Peyer's patch (tissue), 4 donors: Measurements from ENCODE around the gene NARS2.

Experiments used
- CTCF ChIP-seq, 6 experiments: fragments of 450-650 bp in 4 of 6; fragments of 200-600 bp in 2 of 6; sonication (generic) in 1 of 6; IDR thresholded peaks; one replicate each; pipeline ENCODE4 v1.5.1; 2017 to 2019; ENCODE audit warnings: antibody characterized with exemption in 6 of 6, mild to moderate bottlenecking in 3 of 6, moderate library complexity in 1 of 6
- POLR2A ChIP-seq, 2 donors: fragments of 450-650 bp; IDR thresholded peaks; one replicate each; pipeline ENCODE4 v1.5.1; 2017; ENCODE audit warnings: antibody characterized with exemption in 2 of 2, mild to moderate bottlenecking in 2 of 2, moderate library complexity in 2 of 2

GRCh38 chr11:78391424-78391823 lies 183.2 kb downstream of the NARS2 start:
- TF ChIP-seq CTCF (IDR thresholded peaks at IDR 0.05) = no peak
- no peak for TF ChIP-seq POLR2A (IDR thresholded peaks at IDR 0.05)
